ENCODE measurements around the gene DHRS7B. TPM values are rescaled to one million over a fixed set of nuclear protein-coding genes. Genes with fewer than 3 reads are reported as not detected.

Gene DHRS7B
- total and polyA plus RNA-seq, 2 donors (not counting 1 experiment from before 2014, with no cell fraction given) = 15.5 to 21.5 TPM

- TF ChIP-seq CTCF (conservative IDR thresholded peaks at IDR 0.05 in 1 of 2, IDR thresholded peaks at IDR 0.05 in 1 of 2; ENCODE audit: low read depth in 1 of 2, low read length in 2 of 2) (no peak), EZH2 (IDR thresholded peaks at IDR 0.05; ENCODE audit: low read length, missing control alignments) (no peak)
- Histone ChIP-seq H3K27me3 (ENCODE audit: control insufficient read depth, insufficient read depth, low read length) (no peaks in the 10 kb centered on the region), H3K4me3 (replicated peaks in 1 of 4; ENCODE audit: control extremely low read depth in 1 of 4, insufficient read depth in 1 of 4, low read depth in 3 of 4, low read length in 4 of 4) (no peak overlapping the region), H2AFZ (ENCODE audit: low read length) (no peak overlapping the region), H3K79me2 (ENCODE audit: control insufficient read depth, insufficient read depth, low read length) (peaks cover 88% of the 10 kb centered on the region), H3K27ac (ENCODE audit: insufficient read depth, low read length) (no peak overlapping the region), H3K9me3 (ENCODE audit: control insufficient read depth, insufficient read depth, low read depth, low read length) (no peaks in the 10 kb centered on the region), H3K4me1 (ENCODE audit: control insufficient read depth, extremely low read depth, insufficient read depth, low read length) (peaks cover 6% of the 10 kb centered on the region), H4K20me1 (ENCODE audit: control insufficient read depth, extremely low read depth, insufficient read depth, low read length) (peaks cover 2% of the 10 kb centered on the region), H3K9ac (ENCODE audit: insufficient read depth, low read length) (no peak overlapping the region), H3K36me3 (ENCODE audit: control insufficient read depth, insufficient read depth, low read length) (peaks cover 10% of the 10 kb centered on the region), H3K4me2 (ENCODE audit: extremely low read depth, insufficient read depth, low read length) (no peak overlapping the region)
- DNase-seq (ENCODE audit: low read depth in 2 of 2) = no peak
Measured at GRCh38 chr17:21209511-21210175, 82.9 kb downstream of the DHRS7B start.

GRCh38 chr17:21210411-21211076, 83.8 kb downstream of the DHRS7B start:
- TF ChIP-seq EZH2 (IDR thresholded peaks at IDR 0.05; ENCODE audit: low read length, missing control alignments) (no peak), CTCF (conservative IDR thresholded peaks at IDR 0.05 in 1 of 2, IDR thresholded peaks at IDR 0.05 in 1 of 2; ENCODE audit: low read depth in 1 of 2, low read length in 2 of 2) (no peak)
- Histone ChIP-seq H3K4me2 (ENCODE audit: extremely low read depth, insufficient read depth, low read length) (no peak overlapping the region), H3K9me3 (ENCODE audit: control insufficient read depth, insufficient read depth, low read depth, low read length) (no peaks in the 10 kb centered on the region), H3K4me1 (ENCODE audit: control insufficient read depth, extremely low read depth, insufficient read depth, low read length) (peaks cover 11% of the 10 kb centered on the region), H4K20me1 (ENCODE audit: control insufficient read depth, extremely low read depth, insufficient read depth, low read length) (peaks cover 2% of the 10 kb centered on the region), H2AFZ (ENCODE audit: low read length) (no peak overlapping the region), H3K9ac (ENCODE audit: insufficient read depth, low read length) (no peak overlapping the region), H3K27me3 (ENCODE audit: control insufficient read depth, insufficient read depth, low read length) (no peaks in the 10 kb centered on the region), H3K4me3 (replicated peaks in 1 of 4; ENCODE audit: control extremely low read depth in 1 of 4, insufficient read depth in 1 of 4, low read depth in 3 of 4, low read length in 4 of 4) (no peak overlapping the region), H3K27ac (ENCODE audit: insufficient read depth, low read length) (no peak overlapping the region), H3K36me3 (ENCODE audit: control insufficient read depth, insufficient read depth, low read length) (peaks cover 10% of the 10 kb centered on the region), H3K79me2 (ENCODE audit: control insufficient read depth, insufficient read depth, low read length) (peaks cover 88% of the 10 kb centered on the region)
- DNase-seq (ENCODE audit: low read depth in 2 of 2) = no peak

GRCh38 chr17:21211825-21212479, 85.2 kb downstream of the DHRS7B start:
- TF ChIP-seq EZH2 (IDR thresholded peaks at IDR 0.05; ENCODE audit: low read length, missing control alignments) = no peak
- TF ChIP-seq CTCF (conservative IDR thresholded peaks at IDR 0.05 in 1 of 2, IDR thresholded peaks at IDR 0.05 in 1 of 2; ENCODE audit: low read depth in 1 of 2, low read length in 2 of 2) = no peak
- Histone ChIP-seq H4K20me1 (ENCODE audit: control insufficient read depth, extremely low read depth, insufficient read depth, low read length) (no peaks in the 10 kb centered on the region), H3K9me3 (ENCODE audit: control insufficient read depth, insufficient read depth, low read depth, low read length) (no peaks in the 10 kb centered on the region), H3K4me2 (ENCODE audit: extremely low read depth, insufficient read depth, low read length) (peak overlapping the region; percentile 93), H3K27ac (ENCODE audit: insufficient read depth, low read length) (peak overlapping the region; percentile 36), H3K27me3 (ENCODE audit: control insufficient read depth, insufficient read depth, low read length) (no peaks in the 10 kb centered on the region), H3K9ac (ENCODE audit: insufficient read depth, low read length) (no peak overlapping the region), H3K79me2 (ENCODE audit: control insufficient read depth, insufficient read depth, low read length) (peaks cover 82% of the 10 kb centered on the region), H3K4me3 (replicated peaks in 1 of 4; ENCODE audit: control extremely low read depth in 1 of 4, insufficient read depth in 1 of 4, low read depth in 3 of 4, low read length in 4 of 4) (peak overlapping the region in 3 of 4 experiments; percentile 14 to 95 (median 92)), H2AFZ (ENCODE audit: low read length) (no peak overlapping the region), H3K4me1 (ENCODE audit: control insufficient read depth, extremely low read depth, insufficient read depth, low read length) (peaks cover 11% of the 10 kb centered on the region), H3K36me3 (ENCODE audit: control insufficient read depth, insufficient read depth, low read length) (peaks cover 10% of the 10 kb centered on the region)
- no peak for DNase-seq (ENCODE audit: low read depth in 2 of 2)
